ENCODE measurements around the gene COX7A1. TPM values are rescaled to one million over a fixed set of nuclear protein-coding genes. Genes with fewer than 3 reads are reported as not detected.

Gene COX7A1
- total RNA-seq, 1 experiment from 2014 or later = not detected

GRCh38 chr19:36112678-36113077 is 39.6 kb downstream of the COX7A1 start:
- Histone ChIP-seq H4K91ac (ENCODE audit: insufficient read length, low read depth, low read length) (no peak overlapping the region), H3K56ac (ENCODE audit: insufficient read length, low read depth, low read length) (no peak overlapping the region), H3K9me3 (ENCODE audit: control insufficient read depth, low read depth, low read length) (no peaks in the 10 kb centered on the region), H4K8ac (replicated peaks; ENCODE audit: insufficient read length, low read depth, low read length) (no peak overlapping the region), H2BK12ac (ENCODE audit: insufficient read length, low read depth, low read length) (no peak overlapping the region), H3K4ac (ENCODE audit: low read depth, low read length) (no peak overlapping the region), H2BK120ac (ENCODE audit: low read depth, low read length, poor library complexity, severe bottlenecking) (no peak overlapping the region), H2BK5ac (ENCODE audit: insufficient read length, low read length) (no peak overlapping the region), H3K4me2 (ENCODE audit: insufficient read depth, insufficient read length, low read length) (no peak overlapping the region), H3K79me2 (ENCODE audit: insufficient read depth, low read length) (no peaks in the 10 kb centered on the region; the same call in 1 of the 2 replicates), H2AFZ (ENCODE audit: low read length) (no peak overlapping the region), H4K20me1 (ENCODE audit: control insufficient read depth, insufficient read depth, insufficient read length) (no peaks in the 10 kb centered on the region), H3K18ac (ENCODE audit: insufficient read length, low read depth, low read length) (no peak overlapping the region), H4K5ac (ENCODE audit: insufficient read length, low read depth, low read length) (no peak overlapping the region), H3K4me1 (ENCODE audit: insufficient read depth, low read length) (peaks cover 2% of the 10 kb centered on the region; the same call in 1 of the 2 replicates), H3K9ac (ENCODE audit: extremely low read depth, insufficient read length, low read length) (no peak overlapping the region), H3K23ac (ENCODE audit: insufficient read length, low read depth, low read length) (no peak overlapping the region), H2BK20ac (ENCODE audit: low read depth, low read length, poor library complexity, severe bottlenecking) (no peak overlapping the region), H2BK15ac (ENCODE audit: low read depth, low read length) (no peak overlapping the region), H2AK5ac (ENCODE audit: insufficient read length, low read length) (no peak overlapping the region), H3K27me3 (ENCODE audit: insufficient read depth, low read length) (no peaks in the 10 kb centered on the region), H3K27ac (ENCODE audit: insufficient read length, low read depth, low read length) (no peak overlapping the region), H3K23me2 (ENCODE audit: insufficient read length, low read depth, low read length, poor library complexity, severe bottlenecking) (peaks cover 14% of the 10 kb centered on the region), H3T11ph (ENCODE audit: low read length) (no peak overlapping the region), H3K14ac (ENCODE audit: insufficient read depth, low read length) (no peak overlapping the region), H3K79me1 (ENCODE audit: insufficient read depth, low read depth, low read length, poor library complexity, severe bottlenecking) (no peaks in the 10 kb centered on the region)
- H3K36me3 Mint-ChIP-seq (ENCODE audit: insufficient read depth in 1 of 3, low read depth in 3 of 3) = peaks cover 18 to 44% (median 36%) of the 10 kb centered on the region in 3 experiments; a peak in 6 of 7 replicates
- H3K9me3 Mint-ChIP-seq = no peaks in the 10 kb centered on the region; a peak in 1 of 5 replicates
- WGBS (ENCODE audit: extremely low coverage, insufficient read length, low lambda C conversion rate) = no CpG with 5 or more reads among the region's 10 CpGs
- no peak overlapping the region for H3K27ac Mint-ChIP-seq
- H3K4me1 Mint-ChIP-seq = peaks cover 35 to 47% of the 10 kb centered on the region in 2 experiments
- H3K4me3 Mint-ChIP-seq = peak overlapping the region; percentile 58 to 95
- peaks cover 3% of the 10 kb centered on the region; the same call in 1 of the 2 replicates for H3K27me3 Mint-ChIP-seq (ENCODE audit: low read depth)
- no peak for DNase-seq
- TF ChIP-seq CTCF (conservative IDR thresholded peaks at IDR 0.05) = no peak
